Lung microvascular endothelial cell (primary cell): ENCODE data around the gene ITSN1. TPM values are rescaled to one million over a fixed set of nuclear protein-coding genes. Genes with fewer than 3 reads are reported as not detected.

Experiments
- DNase-seq, 2 donors: peaks; one replicate each; pipeline versions ENCODE4 v3.0.0 to v3.0.0-alpha.2; 2010; ENCODE audit warnings: low read depth in 2 of 2
- total RNA-seq: library from RNA; depleted of rRNA; stranded (reverse); fragments of >200 nt; gene quantifications from 2 replicates; pipeline ENCODE4 v1.2.1, GENCODE V29; 2014

Gene ITSN1
- total RNA-seq, 1 donor from 2014 or later, result 40.5 TPM

DNA sequence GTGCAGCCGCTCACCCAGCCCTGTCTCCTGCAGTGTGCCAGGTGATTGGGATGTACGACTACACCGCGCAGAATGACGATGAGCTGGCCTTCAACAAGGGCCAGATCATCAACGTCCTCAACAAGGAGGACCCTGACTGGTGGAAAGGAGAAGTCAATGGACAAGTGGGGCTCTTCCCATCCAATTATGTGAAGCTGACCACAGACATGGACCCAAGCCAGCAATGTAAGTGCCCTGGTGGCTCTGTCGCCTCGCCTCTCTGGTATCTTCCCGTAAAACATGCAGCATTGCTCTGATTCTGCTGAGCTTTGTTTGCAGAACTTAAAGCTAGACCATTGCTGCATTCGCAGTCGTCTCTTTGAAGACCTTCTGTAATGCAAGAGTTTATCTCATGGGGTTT lies 194.1 kb downstream of the ITSN1 start:
- DNase-seq, result no peak

DNA sequence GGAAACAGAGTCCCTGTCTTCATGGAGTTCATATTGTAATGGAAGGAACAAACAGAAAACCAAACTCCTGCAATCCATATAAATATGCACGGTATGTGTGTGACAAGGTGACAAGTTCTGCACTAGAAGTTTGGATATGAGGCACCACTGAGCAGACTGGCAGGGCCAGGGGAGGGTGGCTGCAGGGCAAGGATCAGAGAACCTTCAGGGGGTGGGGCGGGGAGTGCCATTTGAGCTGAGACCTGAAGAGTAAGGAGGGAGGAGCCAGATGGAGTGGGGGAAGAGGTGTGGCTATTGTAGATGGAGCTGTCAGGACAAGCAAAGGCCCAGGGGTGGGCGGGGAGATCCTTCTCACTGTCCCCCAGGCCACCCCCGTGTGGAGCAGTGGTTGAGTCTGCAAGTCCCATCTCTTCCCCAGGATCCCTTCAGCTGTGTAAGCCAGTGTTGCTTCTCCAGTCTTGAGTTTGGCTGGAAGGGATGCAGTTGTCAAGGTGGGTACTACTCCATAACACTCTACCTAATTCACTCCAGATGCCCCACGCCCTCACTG lies 196.9 kb downstream of the ITSN1 start:
- no peak for DNase-seq

DNA sequence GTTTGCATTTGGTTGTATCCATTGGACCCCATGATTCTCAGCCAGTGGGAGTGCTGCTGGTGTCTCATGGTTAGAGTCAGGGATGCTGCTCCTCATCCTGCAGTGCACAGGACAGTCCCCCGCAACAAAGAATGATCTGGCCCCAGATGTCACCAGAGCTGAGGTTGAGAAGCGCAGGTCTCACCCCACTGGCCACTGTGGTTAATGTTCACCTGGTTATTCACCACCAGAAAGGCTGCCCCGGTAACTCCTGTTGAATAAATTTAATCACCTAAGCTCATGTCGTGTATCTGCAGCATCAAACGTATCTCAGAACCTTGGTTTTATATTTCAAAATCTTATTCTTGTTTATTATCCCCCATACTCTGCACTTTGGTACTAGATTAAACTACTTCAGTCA lies 197.5 kb downstream of the ITSN1 start:
- no peak for DNase-seq

DNA sequence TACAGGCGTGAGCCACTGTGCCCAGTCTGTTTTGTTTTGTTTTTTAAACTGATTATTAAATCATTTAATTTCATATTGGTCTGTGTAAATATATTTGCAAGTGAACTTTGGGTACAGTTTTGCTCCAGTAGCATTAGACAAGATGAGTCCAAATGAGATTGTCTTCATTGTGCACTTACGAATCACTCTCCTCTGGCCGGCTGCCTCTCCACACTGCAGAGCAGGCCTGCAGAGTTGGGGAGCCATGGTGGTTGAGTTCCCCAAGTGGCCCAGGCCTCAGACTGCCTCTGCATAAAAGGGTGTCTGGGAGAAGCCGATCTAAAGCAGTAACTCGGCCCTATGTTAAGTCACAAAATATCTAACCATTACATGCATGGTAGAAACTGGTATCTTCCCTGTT lies 198.5 kb downstream of the ITSN1 start:
- no peak for DNase-seq

DNA sequence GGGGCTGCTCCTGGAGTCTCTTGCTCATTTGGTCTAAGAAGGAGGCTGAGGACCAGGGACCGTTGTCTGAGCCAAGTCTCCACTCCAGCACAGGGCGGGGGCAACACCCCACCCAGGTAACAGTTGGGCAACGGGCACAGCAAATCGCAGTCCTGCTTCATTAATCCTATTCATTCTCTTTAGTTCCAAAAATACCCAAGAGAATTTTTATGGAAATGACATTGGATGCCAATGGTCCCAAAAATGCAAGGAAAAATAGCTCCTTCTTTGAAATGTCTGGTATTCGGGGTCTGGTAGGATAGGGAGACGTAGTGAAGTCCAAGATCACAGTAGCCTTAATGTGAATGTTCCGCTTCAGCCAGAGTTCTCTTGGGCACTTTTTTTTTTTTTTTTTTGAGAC lies 199.3 kb downstream of the ITSN1 start:
- no peak for DNase-seq

DNA sequence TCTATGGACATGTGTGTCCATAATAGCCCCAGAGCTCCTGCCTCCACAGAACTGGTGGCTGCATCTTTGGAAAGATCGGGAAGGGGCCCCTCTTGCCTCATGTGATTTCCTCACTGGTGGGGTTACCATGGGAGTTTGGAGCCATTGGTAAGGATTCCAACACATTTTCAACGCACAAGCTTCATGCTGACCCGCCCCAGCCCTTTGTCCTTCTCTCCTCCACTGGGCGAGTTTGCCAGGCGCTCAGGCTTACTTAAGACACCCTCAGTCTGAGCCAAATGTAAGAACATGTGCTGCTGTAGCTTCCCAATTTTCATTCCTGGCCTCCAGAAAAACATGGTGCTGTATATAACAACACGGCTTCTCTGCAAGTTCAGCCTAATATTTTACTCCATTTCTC lies 200.9 kb downstream of the ITSN1 start:
- no peak for DNase-seq

DNA sequence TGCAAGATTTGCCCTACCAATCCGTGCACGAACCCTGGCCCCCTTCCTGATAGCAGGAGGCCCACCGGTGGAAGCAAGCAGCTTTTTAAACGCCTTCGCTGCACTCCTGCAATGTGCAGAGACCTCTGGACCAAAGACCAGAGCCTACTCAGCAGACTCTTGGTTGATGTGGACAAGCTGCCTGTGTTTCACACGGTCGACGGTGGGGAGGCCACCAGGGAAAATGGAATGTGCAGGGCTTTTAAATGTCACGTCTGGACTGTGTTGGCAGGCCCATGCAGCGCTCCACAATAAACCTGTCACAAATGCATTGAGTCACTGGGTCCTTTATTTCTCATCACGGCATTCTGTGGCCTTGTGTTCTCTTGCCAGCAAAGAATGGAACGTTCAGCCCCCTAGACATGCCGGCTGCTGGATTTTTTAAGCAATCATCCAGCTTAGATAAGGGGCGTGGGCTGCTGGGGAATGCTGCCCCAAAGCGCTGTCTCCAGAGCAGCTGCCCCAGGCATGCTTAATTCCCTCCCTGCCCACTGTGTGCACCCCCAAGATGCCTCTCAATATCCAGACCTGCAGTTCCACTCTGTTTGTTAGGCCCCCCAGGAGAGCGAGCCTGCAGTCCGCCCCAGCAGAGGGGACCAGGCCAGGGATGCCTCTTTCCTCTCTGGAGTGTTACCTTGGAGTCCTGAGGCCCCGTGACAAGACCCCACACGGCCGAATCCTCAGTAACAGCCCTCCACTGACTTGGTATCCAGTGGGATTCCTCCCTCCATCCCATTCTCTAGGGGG lies 202.0 kb downstream of the ITSN1 start:
- DNase-seq, result no peak

DNA sequence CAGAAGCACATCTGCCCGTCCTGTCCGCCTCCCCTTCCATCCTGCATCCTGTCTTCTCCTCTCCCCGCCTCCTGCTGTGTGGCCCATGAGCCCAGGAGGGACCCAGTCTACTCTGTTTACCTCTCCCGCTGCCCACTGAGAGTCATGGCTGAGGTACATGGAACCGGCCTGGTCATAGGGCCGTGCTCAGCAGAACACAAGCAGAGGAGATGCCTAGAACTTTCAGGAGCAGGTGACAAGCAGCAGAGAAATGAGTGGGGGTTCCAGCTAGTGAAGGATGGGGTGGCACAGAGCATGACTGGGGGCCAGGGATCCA lies 202.5 kb downstream of the ITSN1 start:
- DNase-seq, result no peak

DNA sequence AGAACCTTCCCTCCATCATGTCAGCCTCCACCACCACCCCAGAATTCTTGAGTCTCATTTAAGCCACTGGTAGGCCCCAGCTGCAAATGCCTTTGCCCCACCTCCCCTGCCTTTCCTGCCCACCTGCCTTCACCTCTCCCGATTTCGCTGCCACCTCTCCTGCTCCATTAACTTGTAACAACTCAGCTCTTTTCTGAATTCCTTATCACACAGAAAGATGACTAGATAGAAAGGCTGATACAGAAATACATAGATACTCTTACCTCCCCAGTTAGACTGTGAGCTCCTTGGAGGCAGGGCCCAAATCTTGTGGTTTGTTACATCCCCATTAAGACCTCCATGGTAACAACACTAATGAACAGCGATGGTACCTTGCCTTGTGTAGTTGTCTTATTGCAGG lies 203.8 kb downstream of the ITSN1 start:
- no peak for DNase-seq

DNA sequence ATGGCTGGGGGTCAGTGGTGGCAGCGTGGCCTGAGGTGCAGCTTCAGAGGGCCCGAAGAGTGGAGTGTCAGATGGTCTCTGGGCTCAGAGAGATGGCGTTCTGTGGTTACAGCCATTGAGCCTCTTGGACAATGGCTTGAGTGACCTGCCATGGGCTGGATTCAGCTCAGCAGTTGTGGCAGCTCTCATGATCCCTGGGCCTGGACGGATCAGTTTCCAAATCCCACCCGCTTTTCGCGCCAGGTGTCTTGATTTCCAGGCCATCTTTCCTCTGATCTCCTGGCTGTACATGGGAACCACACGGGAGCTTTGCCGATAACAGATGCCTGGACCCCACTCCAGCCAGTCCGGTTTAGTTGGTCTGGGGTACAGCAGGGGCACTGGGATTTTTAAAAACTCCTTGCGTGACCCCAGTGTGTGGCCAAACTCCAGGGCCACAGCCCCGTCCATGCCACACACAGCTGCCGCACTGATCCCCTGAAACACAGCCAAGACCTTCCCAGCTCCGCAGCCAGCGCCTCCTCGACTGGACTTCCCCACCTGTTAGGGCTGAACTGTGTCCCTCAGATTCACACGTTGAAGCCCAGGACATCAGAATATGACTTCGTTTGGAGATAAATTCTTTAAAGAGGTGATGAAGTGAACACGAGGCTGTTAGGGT lies 205.4 kb downstream of the ITSN1 start:
- no peak for DNase-seq

DNA sequence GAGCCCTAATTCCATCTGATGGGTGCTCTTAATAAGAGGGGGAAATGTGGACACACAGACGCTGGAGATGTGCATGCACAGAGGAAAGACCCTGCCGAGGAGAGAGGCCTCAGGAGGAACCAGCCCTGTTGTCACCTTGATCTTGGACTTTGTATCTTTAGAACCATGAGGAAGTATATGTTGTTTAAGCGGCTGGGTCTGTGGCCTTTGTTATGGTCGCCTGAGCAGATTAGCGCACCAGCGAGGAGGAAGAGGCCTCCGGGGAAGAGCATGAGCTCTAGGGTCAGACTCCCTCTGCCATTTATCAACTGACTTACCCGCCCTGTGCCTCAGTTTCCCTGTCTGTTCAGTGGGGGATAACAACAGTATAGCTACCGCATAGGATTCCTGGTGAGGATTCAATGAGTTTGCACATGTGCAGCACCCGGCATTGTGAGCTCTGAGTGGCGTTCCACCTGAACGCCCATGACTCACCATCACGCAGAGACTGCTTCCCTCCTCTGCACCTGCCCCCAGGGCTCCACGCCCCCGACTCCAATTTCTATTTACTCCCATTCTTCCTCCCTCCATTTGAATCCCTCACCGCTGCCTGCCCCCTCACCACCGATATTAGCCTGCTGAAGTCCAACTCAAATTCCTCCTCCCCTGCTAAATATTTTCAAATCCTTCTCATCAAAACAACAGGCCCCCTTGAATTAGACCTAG lies 206.1 kb downstream of the ITSN1 start:
- no peak for DNase-seq

DNA sequence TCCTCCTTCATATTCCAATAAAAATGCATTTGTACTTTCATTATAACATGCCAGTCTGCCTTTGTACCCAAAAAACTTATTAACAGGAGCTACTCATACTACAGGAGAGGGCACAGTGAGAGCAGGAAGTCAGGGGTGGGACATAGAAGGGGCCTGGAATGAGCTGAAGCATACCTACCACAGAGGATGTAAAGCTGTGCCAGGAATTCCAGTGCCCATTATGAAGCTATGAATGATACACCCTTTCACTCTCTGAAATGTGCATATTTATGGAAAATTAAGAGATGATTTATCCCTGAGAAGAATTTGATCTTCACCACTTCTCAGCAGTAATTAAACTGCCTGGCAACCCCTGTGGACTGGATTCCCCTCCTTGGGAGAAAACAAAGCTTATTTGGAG lies 207.5 kb downstream of the ITSN1 start:
- DNase-seq, result peak in 1 of 2 donors; percentile 46

DNA sequence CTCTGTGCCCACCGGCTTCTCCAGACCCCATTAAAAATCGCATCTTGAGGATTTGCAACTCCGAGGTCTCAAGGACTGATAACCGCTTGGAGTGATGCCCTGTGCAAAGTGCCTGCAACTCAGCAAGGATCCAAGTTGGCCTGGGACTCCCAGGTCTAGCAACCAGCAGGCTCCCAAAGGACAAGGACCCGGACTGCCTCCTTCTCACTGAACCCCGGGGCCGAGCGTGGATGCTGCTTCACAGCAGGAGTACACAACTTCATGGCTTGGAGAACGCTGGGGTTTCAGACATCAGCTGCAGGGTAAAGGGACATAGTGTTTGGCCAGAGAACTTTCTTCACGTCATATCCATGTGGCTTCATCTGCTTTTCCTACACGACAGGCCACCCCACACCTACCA lies 208.1 kb downstream of the ITSN1 start:
- DNase-seq, result no peak

DNA sequence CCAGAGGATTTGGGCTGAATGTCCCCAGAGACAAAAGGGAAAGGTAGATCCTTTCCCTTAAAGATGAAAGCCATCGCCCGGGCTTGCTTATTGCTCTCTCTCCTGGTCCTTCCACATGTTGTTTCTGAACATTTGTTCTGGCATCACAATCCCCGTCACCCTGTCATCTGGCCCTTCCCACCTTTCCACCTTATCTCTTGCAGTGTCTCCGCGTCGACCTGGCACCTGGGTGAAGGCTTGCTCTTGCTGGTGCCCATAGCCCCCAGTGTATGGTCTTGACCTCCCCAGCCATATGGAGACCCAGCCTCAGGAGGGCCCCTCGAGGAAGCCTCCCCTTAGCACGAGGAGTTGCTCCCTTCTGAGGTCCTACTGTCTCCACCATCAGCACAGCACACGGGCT lies 208.7 kb downstream of the ITSN1 start:
- DNase-seq, result no peak

DNA sequence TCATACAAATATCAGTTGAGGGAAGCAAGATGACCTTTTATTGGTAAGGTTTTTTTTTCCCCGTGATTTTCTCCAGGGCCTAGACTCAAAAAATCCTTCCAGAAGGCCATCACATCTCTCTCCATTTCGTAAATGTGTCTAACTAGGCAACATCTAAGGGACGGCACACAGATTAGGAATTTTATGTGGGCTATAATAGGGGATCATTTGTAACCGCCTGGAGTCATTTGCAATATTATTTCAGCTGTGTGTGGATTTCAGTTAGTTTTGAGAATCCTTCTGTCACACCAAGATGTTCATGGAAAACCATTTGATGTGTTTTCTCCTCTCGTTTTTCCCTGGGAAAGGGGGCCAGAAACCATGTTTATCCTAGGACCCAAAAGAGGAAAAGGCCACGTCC lies 210.2 kb downstream of the ITSN1 start:
- no peak for DNase-seq

DNA sequence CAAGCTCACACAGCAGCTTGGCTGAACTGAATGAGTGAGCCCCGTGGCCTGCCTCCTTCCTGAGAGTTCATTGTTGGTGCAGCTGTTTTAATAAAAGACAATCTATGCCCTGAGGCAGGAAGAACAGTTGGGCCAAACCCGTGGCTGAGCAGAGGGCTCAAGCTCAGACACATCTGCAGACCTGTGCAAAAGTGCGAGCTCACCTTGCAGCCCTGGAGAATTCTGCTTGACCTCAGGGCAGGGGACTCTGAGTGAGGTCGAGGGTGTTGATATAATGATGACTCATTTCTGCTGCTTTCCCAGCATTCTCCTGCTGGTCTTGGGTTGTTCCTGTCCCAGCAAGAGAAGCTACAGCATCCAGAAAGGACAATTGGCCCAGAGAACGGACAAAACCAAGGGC lies 212.3 kb downstream of the ITSN1 start:
- peak; percentile 16 to 24 for DNase-seq

DNA sequence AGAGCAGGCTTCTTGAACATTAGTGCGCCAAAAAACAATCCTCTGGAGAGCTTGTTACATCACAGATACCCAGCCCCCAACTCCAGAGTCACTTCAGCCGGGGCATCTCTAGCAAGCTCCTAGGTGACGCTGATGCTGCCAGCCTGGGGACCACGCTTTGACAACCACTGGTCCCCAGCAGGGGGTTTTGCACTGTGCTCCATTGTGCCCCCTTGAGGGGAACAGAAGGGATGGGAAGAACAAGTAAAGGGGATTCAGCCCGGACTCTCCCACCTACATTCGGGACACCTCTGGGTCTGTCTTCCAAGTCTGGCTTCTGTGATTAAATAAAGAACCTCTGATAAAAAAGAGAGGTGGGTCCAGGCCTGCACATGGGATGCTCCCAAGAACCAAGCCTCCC lies 212.9 kb downstream of the ITSN1 start:
- no peak for DNase-seq

DNA sequence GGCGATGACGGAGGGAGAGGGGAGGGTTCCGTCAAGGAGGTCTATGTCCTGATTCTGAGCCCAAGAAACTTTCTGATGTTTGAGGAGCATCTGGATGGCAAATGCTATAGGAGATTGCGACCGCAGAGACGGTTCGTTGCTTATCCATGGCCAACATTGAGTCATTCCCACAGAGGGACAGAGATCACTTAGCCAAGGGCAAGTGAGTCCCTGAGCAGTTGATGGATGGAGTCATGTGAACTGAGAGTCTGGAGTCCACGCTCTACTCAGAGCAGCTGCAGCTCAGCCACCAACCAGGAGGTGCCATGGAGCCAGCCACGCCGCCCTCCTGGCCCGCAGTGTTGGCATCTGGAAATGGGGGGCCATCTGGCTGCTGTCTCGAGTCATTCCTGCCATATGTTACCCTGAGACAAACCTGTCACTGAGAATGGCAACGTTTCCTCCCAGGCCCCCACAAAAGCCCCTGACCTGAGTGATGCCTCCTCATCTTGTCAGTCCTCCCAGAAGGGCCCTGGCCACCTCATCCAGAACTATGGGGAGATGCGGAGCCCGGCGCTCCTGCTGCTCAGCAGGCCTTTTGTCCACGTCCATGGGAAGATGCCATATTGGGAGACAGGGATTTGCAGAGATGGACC lies 214.7 kb downstream of the ITSN1 start:
- DNase-seq, result no peak

DNA sequence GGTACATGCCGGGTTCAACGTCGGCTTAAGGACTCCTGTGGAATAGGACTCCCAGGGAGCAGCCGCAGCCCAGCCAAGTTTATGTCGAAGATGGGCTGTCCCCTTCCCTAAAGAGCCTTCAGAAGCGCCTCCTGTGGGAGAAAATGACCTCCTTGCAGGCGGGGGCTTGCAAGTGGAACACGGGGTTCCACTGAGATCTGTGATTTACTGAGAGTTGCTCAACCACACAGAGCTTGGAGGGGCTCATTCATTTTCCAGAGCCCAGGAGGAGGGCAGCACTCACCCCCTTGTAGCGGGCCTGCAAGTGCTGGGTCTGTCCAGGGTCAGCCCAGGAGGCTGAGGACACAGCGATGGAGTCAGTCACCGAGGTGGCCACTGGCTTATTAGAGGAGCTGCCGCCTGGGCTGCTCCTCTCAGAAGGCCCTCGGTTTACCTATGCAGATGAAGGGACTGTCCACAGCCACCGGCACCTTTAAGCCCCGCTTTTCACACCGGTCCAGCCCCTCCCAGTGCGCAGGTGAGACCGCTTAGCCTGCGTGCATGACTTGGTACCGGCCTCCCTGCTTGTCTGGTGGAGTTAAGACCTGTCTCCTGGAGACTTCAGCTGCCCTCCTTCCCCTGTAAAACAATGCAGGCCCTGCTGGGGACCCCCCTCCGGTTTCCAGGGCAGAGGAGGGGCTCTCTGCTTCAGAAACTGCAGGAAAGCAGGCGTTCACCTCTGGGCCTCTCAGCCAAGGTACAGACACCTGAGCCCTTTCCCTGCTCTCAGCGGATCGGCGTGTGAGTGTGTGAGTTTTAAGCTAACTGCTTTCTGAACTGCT lies 215.8 kb downstream of the ITSN1 start:
- DNase-seq, result no peak

DNA sequence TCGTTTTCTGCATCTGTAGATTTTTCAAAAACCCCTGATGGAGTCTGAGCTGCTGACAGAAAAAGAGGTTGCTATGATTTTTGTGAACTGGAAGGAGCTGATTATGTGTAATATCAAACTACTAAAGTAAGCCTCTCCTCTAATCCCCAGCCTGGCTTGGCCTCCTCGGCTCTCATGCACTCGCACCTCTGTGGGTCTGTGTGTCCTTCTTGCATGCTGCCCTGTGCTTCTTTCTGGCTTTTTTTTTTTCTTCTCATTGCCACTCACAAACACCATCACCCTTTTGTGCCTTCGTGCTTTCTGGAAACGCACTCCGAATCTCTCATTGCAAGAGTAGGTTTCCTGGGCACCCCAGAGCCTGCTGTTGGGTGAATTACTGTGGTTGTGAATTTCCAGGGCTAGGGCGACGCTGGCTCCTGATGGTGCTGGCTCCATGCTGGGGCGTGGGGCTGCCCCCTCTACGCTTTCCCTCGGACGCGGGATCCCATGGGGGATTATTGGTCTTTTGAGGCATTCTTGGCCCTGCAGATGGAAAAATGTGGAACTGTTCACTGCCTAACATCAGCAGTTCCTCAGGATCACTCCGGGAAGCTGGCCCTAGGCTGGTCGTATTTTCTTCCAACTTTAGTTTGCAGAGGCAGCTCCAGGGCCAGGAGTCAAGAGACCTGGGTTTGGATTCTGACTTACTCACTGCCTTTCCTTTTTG lies 216.5 kb downstream of the ITSN1 start:
- no peak for DNase-seq
